Testis (tissue), 2 donors: ENCODE results near the gene VAV2.

ENCODE experiments used
- POLR2A ChIP-seq: fragments of 450-650 bp; IDR thresholded peaks from one replicate; pipeline ENCODE4 v1.6.1; 2017; ENCODE audit warnings: antibody characterized with exemption, mild to moderate bottlenecking, moderate library complexity
- TF ChIP-seq, protein P1 (sequence below), 3 experiments: fragments of 450-650 bp in 2 of 3; fragments of 200-600 bp in 1 of 3; sonication (generic) in 1 of 3; IDR thresholded peaks; one replicate each; pipeline ENCODE4 v1.5.1; 2016 to 2019; ENCODE audit warnings: antibody characterized with exemption in 3 of 3, mild to moderate bottlenecking in 2 of 3, moderate library complexity in 1 of 3

GRCh38 chr9:133976191-133976861, 15.8 kb downstream of the VAV2 start:
- TF ChIP-seq, protein P1, sequence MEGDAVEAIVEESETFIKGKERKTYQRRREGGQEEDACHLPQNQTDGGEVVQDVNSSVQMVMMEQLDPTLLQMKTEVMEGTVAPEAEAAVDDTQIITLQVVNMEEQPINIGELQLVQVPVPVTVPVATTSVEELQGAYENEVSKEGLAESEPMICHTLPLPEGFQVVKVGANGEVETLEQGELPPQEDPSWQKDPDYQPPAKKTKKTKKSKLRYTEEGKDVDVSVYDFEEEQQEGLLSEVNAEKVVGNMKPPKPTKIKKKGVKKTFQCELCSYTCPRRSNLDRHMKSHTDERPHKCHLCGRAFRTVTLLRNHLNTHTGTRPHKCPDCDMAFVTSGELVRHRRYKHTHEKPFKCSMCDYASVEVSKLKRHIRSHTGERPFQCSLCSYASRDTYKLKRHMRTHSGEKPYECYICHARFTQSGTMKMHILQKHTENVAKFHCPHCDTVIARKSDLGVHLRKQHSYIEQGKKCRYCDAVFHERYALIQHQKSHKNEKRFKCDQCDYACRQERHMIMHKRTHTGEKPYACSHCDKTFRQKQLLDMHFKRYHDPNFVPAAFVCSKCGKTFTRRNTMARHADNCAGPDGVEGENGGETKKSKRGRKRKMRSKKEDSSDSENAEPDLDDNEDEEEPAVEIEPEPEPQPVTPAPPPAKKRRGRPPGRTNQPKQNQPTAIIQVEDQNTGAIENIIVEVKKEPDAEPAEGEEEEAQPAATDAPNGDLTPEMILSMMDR (IDR thresholded peaks at IDR 0.05): no peak
- no peak for TF ChIP-seq POLR2A
